Osteocyte (in vitro differentiated cells): ENCODE results near the gene SBF2. TPM values are rescaled to one million over a fixed set of nuclear protein-coding genes. Genes with fewer than 3 reads are reported as not detected.

ENCODE experiments used
- DNase-seq: peaks from one replicate; pipeline ENCODE4 v3.0.0; 2021; ENCODE audit warnings: mixed read lengths; ENCODE audit not compliant: unreplicated experiment; ENCODE audit errors: extremely low spot score
- H3K27ac Mint-ChIP-seq: one replicate; pipeline ENCODE4 v1.8.0; 2021; ENCODE audit warnings: mild to moderate bottlenecking, mixed read lengths; ENCODE audit not compliant: unreplicated experiment
- H3K27me3 Mint-ChIP-seq: one replicate; pipeline ENCODE4 v1.8.0; 2021; ENCODE audit warnings: mixed read lengths; ENCODE audit not compliant: unreplicated experiment
- H3K36me3 Mint-ChIP-seq: one replicate; pipeline ENCODE4 v1.8.0; 2021; ENCODE audit warnings: mixed read lengths; ENCODE audit not compliant: unreplicated experiment
- H3K4me1 Mint-ChIP-seq: one replicate; pipeline ENCODE4 v1.8.0; 2021; ENCODE audit warnings: mixed read lengths; ENCODE audit not compliant: unreplicated experiment
- H3K4me3 Mint-ChIP-seq: one replicate; pipeline ENCODE4 v1.8.0; 2021; ENCODE audit warnings: mild to moderate bottlenecking, moderate library complexity, mixed read lengths; ENCODE audit not compliant: unreplicated experiment
- H3K9me3 Mint-ChIP-seq: one replicate; pipeline ENCODE4 v1.8.0; 2021; ENCODE audit warnings: mixed read lengths; ENCODE audit not compliant: unreplicated experiment
- total RNA-seq: library from RNA; stranded (reverse); gene quantifications from 2 replicates; pipeline ENCODE4 v1.2.1, GENCODE V29; 2021
- TF ChIP-seq, protein P1 (sequence below): fragments of 200-600 bp; sonication (generic); IDR thresholded peaks from 2 replicates; pipeline ENCODE4 v1.5.0; 2021; ENCODE audit warnings: antibody characterized with exemption, mild to moderate bottlenecking, moderate library complexity

Gene SBF2
- total RNA-seq, 1 donor from 2014 or later, result 65.2 TPM

DNA sequence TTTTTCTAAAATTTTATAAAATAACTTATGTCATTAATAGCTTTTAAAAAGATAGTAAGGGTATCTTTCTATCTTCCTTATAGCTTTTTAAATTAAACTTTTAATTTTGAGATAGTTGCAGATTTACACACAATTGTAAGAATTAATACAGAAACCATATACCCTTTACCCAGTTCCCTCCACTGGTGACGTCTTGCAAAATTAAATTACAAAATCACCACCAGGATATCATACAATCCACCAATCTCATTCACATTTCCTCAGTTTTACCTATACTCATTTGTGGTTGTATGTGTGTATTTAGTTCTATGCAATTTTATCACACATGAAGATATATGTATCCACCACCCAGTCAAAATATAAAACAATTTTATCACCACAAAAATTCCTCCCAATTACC, 10.0 kb downstream of the SBF2 start:
- Mint-ChIP-seq H3K27me3 (no peaks in the 10 kb centered on the region), H3K27ac (no peak overlapping the region), H3K4me1 (peaks cover 12% of the 10 kb centered on the region), H3K36me3 (peaks cover 4% of the 10 kb centered on the region), H3K4me3 (no peak overlapping the region), H3K9me3 (no peaks in the 10 kb centered on the region)
- DNase-seq, result no peak
- TF ChIP-seq, protein P1, sequence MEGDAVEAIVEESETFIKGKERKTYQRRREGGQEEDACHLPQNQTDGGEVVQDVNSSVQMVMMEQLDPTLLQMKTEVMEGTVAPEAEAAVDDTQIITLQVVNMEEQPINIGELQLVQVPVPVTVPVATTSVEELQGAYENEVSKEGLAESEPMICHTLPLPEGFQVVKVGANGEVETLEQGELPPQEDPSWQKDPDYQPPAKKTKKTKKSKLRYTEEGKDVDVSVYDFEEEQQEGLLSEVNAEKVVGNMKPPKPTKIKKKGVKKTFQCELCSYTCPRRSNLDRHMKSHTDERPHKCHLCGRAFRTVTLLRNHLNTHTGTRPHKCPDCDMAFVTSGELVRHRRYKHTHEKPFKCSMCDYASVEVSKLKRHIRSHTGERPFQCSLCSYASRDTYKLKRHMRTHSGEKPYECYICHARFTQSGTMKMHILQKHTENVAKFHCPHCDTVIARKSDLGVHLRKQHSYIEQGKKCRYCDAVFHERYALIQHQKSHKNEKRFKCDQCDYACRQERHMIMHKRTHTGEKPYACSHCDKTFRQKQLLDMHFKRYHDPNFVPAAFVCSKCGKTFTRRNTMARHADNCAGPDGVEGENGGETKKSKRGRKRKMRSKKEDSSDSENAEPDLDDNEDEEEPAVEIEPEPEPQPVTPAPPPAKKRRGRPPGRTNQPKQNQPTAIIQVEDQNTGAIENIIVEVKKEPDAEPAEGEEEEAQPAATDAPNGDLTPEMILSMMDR, result no peak

DNA sequence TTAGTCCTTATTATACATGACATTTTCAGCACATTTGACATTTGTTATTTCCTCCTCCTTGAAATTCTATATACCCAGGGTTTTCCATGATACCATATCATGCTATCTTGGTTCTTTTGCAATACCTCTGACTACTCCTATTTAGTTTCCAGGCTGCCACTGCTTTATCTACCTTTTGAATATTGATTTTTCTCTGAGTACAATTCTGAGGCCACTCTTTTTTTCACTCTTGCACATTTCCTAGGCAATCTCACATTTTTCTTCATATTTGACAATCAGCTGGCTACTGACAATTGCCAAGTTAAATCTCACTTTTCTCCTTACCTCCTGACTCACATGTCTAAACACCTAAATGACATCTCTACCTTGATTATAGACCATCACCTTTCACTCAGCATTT, 11.9 kb downstream of the SBF2 start:
- Mint-ChIP-seq H3K4me3 (no peak overlapping the region), H3K4me1 (peaks cover 11% of the 10 kb centered on the region)
- TF ChIP-seq, protein P1, result no peak

DNA sequence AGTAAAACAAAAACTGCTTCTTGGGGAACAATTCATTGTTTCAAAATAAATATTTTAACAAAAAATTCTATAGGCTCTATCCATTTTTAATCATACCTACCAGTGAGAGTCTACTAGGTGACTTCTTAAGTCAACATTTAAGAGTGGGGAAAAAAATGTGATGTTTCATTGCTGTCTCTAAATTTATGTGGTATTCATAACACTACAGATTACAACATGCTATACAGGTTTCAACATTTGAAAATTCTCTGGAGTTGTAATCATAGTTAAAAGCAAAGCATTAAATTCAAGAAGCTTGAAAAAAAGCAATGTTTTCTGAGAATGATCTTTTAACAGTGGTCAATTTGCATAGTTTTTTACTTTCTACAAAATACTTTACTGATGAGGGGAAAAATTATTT, 18.3 kb downstream of the SBF2 start:
- Mint-ChIP-seq H3K36me3 (no peaks in the 10 kb centered on the region), H3K27ac (no peak overlapping the region), H3K27me3 (no peaks in the 10 kb centered on the region), H3K4me1 (peaks cover 22% of the 10 kb centered on the region), H3K9me3 (no peaks in the 10 kb centered on the region), H3K4me3 (no peak overlapping the region)
- TF ChIP-seq, protein P1, result no peak
- no peak for DNase-seq

More for the DNA sequence above, 11.9 kb downstream of the SBF2 start:
- no peak for DNase-seq
- no peak overlapping the region for H3K27ac Mint-ChIP-seq
- H3K27me3 Mint-ChIP-seq, result no peaks in the 10 kb centered on the region
- no peaks in the 10 kb centered on the region for H3K9me3 Mint-ChIP-seq
- H3K36me3 Mint-ChIP-seq, result peaks cover 2% of the 10 kb centered on the region

DNA sequence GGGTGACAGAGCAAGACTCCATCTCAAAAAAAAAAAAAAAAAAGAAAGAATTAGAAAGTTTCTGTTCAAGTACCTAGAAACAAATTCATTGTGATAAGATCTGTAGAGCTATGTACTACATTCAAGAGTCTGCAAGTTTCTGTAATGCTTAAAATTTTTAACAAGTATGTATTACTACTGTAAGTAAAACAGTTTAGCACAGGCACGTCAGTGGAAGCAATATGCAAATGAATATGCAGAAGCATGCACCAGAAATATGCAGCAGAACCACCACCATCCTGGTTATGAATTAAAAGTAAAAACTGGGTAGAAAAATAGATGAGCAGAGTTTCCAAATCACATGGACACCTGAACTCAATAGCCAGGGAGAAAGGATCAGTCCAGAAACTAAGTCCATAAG, 19.3 kb downstream of the SBF2 start:
- no peaks in the 10 kb centered on the region for H3K36me3 Mint-ChIP-seq
- H3K4me3 Mint-ChIP-seq, result no peak overlapping the region
- no peaks in the 10 kb centered on the region for H3K27me3 Mint-ChIP-seq
- H3K9me3 Mint-ChIP-seq, result no peaks in the 10 kb centered on the region
- TF ChIP-seq, protein P1, result no peak
- no peak overlapping the region for H3K27ac Mint-ChIP-seq
- no peak for DNase-seq
- peaks cover 22% of the 10 kb centered on the region for H3K4me1 Mint-ChIP-seq

DNA sequence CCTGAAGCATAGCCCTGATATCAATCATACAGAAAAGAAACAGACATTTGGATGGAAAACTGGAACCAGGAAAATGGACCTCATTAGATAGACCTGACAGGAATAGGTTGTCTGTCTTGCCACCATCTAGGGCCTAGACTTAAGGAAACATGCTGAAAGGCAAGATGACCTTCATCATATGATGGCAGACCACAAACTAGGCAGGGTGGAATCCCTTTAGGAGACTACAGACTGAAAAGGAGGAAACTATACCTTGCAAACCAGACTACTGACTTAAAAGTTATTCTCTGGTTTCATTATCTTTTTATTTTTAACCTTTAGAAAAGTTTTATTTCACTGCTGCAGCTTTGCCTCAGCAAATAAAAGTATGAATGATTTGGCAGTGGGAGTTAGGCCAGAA, 20.3 kb downstream of the SBF2 start:
- no peak overlapping the region for H3K27ac Mint-ChIP-seq
- no peak for DNase-seq
- H3K9me3 Mint-ChIP-seq, result no peaks in the 10 kb centered on the region
- H3K36me3 Mint-ChIP-seq, result no peaks in the 10 kb centered on the region
- TF ChIP-seq, protein P1, result no peak
- H3K27me3 Mint-ChIP-seq, result no peaks in the 10 kb centered on the region
- no peak overlapping the region for H3K4me3 Mint-ChIP-seq
- peaks cover 30% of the 10 kb centered on the region for H3K4me1 Mint-ChIP-seq
